Measurements from ENCODE around the gene LPP. TPM values are rescaled to one million over a fixed set of nuclear protein-coding genes. Genes with fewer than 3 reads are reported as not detected.

LPP gene
- polyA plus RNA-seq, 1 experiment = 76.3 TPM

GRCh38 chr3:188764609-188765008, 610.7 kb downstream of the LPP start:
- POLR2A ChIA-PET = no interaction called here
- no peak for DNase-seq (ENCODE audit: low read depth, low spot score)
- H3K27ac ChIP-seq (ENCODE audit: low read depth, low read length) = no peak overlapping the region
- CTCF ChIA-PET = no interaction called here
- no peaks in the 10 kb centered on the region for H3K27me3 ChIP-seq (ENCODE audit: control insufficient read depth, insufficient read depth, low read length)
- no peak overlapping the region for H3K4me3 ChIP-seq (ENCODE audit: low read depth, low read length)
- H3K9me3 ChIP-seq (ENCODE audit: control insufficient read depth, insufficient read depth, low read length) = no peaks in the 10 kb centered on the region
- no peak for TF ChIP-seq CTCF (IDR thresholded peaks at IDR 0.05; ENCODE audit: low read depth, low read length)

- H3K27ac ChIP-seq (ENCODE audit: low read depth, low read length) = no peak overlapping the region
- ChIA-PET CTCF (no interaction called here), POLR2A (interaction anchor here (0.7 kb wide), 1 partner anchor 24 kb away, joined by 5 read pairs; no protein-coding TSS in a partner anchor)
- DNase-seq (ENCODE audit: low read depth, low spot score) = no peak
- TF ChIP-seq CTCF (IDR thresholded peaks at IDR 0.05; ENCODE audit: low read depth, low read length) = no peak
- no peaks in the 10 kb centered on the region for H3K27me3 ChIP-seq (ENCODE audit: control insufficient read depth, insufficient read depth, low read length)
- H3K4me3 ChIP-seq (ENCODE audit: low read depth, low read length) = no peak overlapping the region
- no peaks in the 10 kb centered on the region for H3K9me3 ChIP-seq (ENCODE audit: control insufficient read depth, insufficient read depth, low read length)
These were observed 615.9 kb downstream of the LPP start for GRCh38 chr3:188769831-188770230.

- DNase-seq (ENCODE audit: low read depth, low spot score) = peak; percentile 86
- Histone ChIP-seq H3K4me3 (ENCODE audit: low read depth, low read length) (no peak overlapping the region), H3K9me3 (ENCODE audit: control insufficient read depth, insufficient read depth, low read length) (no peaks in the 10 kb centered on the region), H3K27me3 (ENCODE audit: control insufficient read depth, insufficient read depth, low read length) (no peaks in the 10 kb centered on the region), H3K27ac (ENCODE audit: low read depth, low read length) (no peak overlapping the region)
- no peak for TF ChIP-seq CTCF (IDR thresholded peaks at IDR 0.05; ENCODE audit: low read depth, low read length)
- ChIA-PET POLR2A (no interaction called here), CTCF (interaction anchor here (0.6 to 2.9 kb wide), 4 partner anchors 180 to 1033 kb away, joined by 3 to 10 read pairs (median 4); no protein-coding TSS in a partner anchor)
These were observed 618.9 kb downstream of the LPP start for GRCh38 chr3:188772886-188773285.

GRCh38 chr3:188775412-188775811, 621.5 kb downstream of the LPP start:
- DNase-seq (ENCODE audit: low read depth, low spot score) = no peak
- no peak for TF ChIP-seq CTCF (IDR thresholded peaks at IDR 0.05; ENCODE audit: low read depth, low read length)
- ChIA-PET CTCF (no interaction called here), POLR2A (no interaction called here)
- H3K4me3 ChIP-seq (ENCODE audit: low read depth, low read length) = no peak overlapping the region
- no peaks in the 10 kb centered on the region for H3K27me3 ChIP-seq (ENCODE audit: control insufficient read depth, insufficient read depth, low read length)
- no peaks in the 10 kb centered on the region for H3K9me3 ChIP-seq (ENCODE audit: control insufficient read depth, insufficient read depth, low read length)
- H3K27ac ChIP-seq (ENCODE audit: low read depth, low read length) = no peak overlapping the region

- no peak for DNase-seq (ENCODE audit: low read depth, low spot score)
- ChIA-PET CTCF (no interaction called here), POLR2A (interaction anchor here (0.6 kb wide), 1 partner anchor 28 kb away, joined by 3 read pairs; no protein-coding TSS in a partner anchor)
- Histone ChIP-seq H3K9me3 (ENCODE audit: control insufficient read depth, insufficient read depth, low read length) (no peaks in the 10 kb centered on the region), H3K4me3 (ENCODE audit: low read depth, low read length) (no peak overlapping the region), H3K27me3 (ENCODE audit: control insufficient read depth, insufficient read depth, low read length) (no peaks in the 10 kb centered on the region), H3K27ac (ENCODE audit: low read depth, low read length) (no peak overlapping the region)
- no peak for TF ChIP-seq CTCF (IDR thresholded peaks at IDR 0.05; ENCODE audit: low read depth, low read length)
These were observed 622.5 kb downstream of the LPP start for GRCh38 chr3:188776447-188776846.
